HepG2 (cell line): ENCODE data around the gene ST6GALNAC3. TPM values are rescaled to one million over a fixed set of nuclear protein-coding genes. Genes with fewer than 3 reads are reported as not detected.

Source experiments
- ATAC-seq: fragments of 200-7000 bp; cut with Tn5 transposase; 3 replicates; pipeline ENCODE4 v1.9.1; 2020; ENCODE audit warnings: mild to moderate bottlenecking, moderate library complexity
- BruUV-seq: library from RNA; stranded (reverse); fragments of 400-500 nt; replicated peaks from 2 replicates; lab custom pipeline; 2021; lab: Mats Ljungman, UMichigan
- CTCF ChIA-PET: fragments of 300-600 bp; formaldehyde crosslinking; extraction: SDS; loops from one replicate; lab custom pipeline; 2021; ENCODE audit warnings: low total read pairs, inconsistent platforms, low intra/inter-chr PET ratio; lab: Yijun Ruan, JAX
- POLR2A ChIA-PET: fragments of 350-600 bp; sonication (Branson Sonifier 250); formaldehyde crosslinking; loops from one replicate; lab custom pipeline; 2020; ENCODE audit warnings: antibody characterized with exemption, inconsistent platforms; lab: Yijun Ruan, JAX
- DNase-seq: peaks from one replicate; pipeline ENCODE4 v3.0.0-alpha.2; 2015; ENCODE audit warnings: low spot score
- FAIRE-seq: peaks from 3 replicates; lab custom pipeline; 2011; peaks lifted over from hg19 to GRCh38; lab: Jason Lieb, UNC
- H2AFZ ChIP-seq: one replicate; pipeline ENCODE4 v1.6.1; 2011; ENCODE audit warnings: low read length, inconsistent platforms
- H3K27ac ChIP-seq: fragments of 300-600 bp; 3 replicates; pipeline ENCODE4 v1.8.0; 2011; ENCODE audit warnings: mixed run types, mild to moderate bottlenecking, mixed read lengths, low read length, inconsistent platforms; ENCODE audit not compliant: insufficient read depth; ENCODE audit errors: extremely low read length
- H3K27me3 ChIP-seq, 2 experiments: fragments of 200-600 bp in 1 of 2; 2 replicates in 1 of 2; 3 replicates in 1 of 2; pipeline versions ENCODE4 v1.6.0 to v1.8.0; 2011; ENCODE audit warnings: low read length in 2 of 2, mild to moderate bottlenecking in 2 of 2, moderate library complexity in 2 of 2, inconsistent platforms in 1 of 2; ENCODE audit not compliant: insufficient read depth in 2 of 2, control insufficient read depth in 1 of 2
- H3K36me3 ChIP-seq, 2 experiments: fragments of 200-600 bp in 1 of 2; replicated peaks in 1 of 2; 2 replicates in 1 of 2; 3 replicates in 1 of 2; pipeline versions ENCODE4 v1.5.1 to v1.8.0; 2011; ENCODE audit warnings: low read length in 2 of 2, inconsistent platforms in 1 of 2; ENCODE audit not compliant: insufficient read depth in 2 of 2, control insufficient read depth in 1 of 2
- H3K4me1 ChIP-seq: 2 replicates; pipeline ENCODE4 v1.5.1; 2012; ENCODE audit warnings: low read length, inconsistent platforms; ENCODE audit not compliant: insufficient read depth
- H3K4me2 ChIP-seq: 2 replicates; pipeline ENCODE4 v1.6.0; 2011; ENCODE audit warnings: low read depth, low read length, inconsistent platforms
- H3K4me3 ChIP-seq, 3 experiments: fragments of 200-600 bp in 1 of 3; sonication (generic), shearing (Covaris generic) in 1 of 3; replicated peaks in 1 of 3; 2 replicates each; pipeline ENCODE4 v1.5.1; 2011 to 2016; ENCODE audit warnings: low read length in 3 of 3, inconsistent platforms in 2 of 3, low read depth in 2 of 3, mild to moderate bottlenecking in 2 of 3, control low read depth in 1 of 3, mixed read lengths in 1 of 3; ENCODE audit not compliant: insufficient read depth in 1 of 3
- H3K79me2 ChIP-seq: one replicate; pipeline ENCODE4 v1.6.1; 2011; ENCODE audit warnings: low read length, inconsistent platforms; ENCODE audit not compliant: insufficient read depth
- H3K9ac ChIP-seq: 2 replicates; pipeline ENCODE4 v1.6.0; 2011; ENCODE audit warnings: mild to moderate bottlenecking, low read depth, low read length, inconsistent platforms; ENCODE audit not compliant: insufficient read depth
- H3K9me3 ChIP-seq: 2 replicates; pipeline ENCODE4 v1.5.1; 2012; ENCODE audit warnings: mild to moderate bottlenecking, low read length
- H4K20me1 ChIP-seq: 2 replicates; pipeline ENCODE4 v1.6.0; 2011; ENCODE audit warnings: inconsistent platforms, mild to moderate bottlenecking, low read length, moderate library complexity; ENCODE audit not compliant: insufficient read depth
- BHLHE40 ChIP-seq: IDR thresholded peaks from 2 replicates; pipeline ENCODE4 v1.6.1; 2011; ENCODE audit warnings: low read length, improper control_type of control experiment
- MNT ChIP-seq: fragments of 450-650 bp; IDR thresholded peaks from 2 replicates; pipeline ENCODE4 v1.6.1; 2016
- PITX1 ChIP-seq: sonication (generic); formaldehyde crosslinking; IDR thresholded peaks from 2 replicates; pipeline ENCODE4 v1.5.1; 2020; ENCODE audit warnings: mild to moderate bottlenecking, missing genetic modification reagents
- SRSF1 ChIP-seq: fragments of 200-400 bp; formaldehyde crosslinking; optimal IDR thresholded peaks from 2 replicates; pipeline ENCODE3; 2017; ENCODE audit warnings: mild to moderate bottlenecking, low read depth, low read length, moderate library complexity
- ZBTB44 ChIP-seq: sonication (generic); formaldehyde crosslinking; IDR thresholded peaks from 2 replicates; pipeline ENCODE4 v1.4.0; 2020; ENCODE audit warnings: missing genetic modification reagents
- ZMAT5 ChIP-seq: sonication (generic); formaldehyde crosslinking; IDR thresholded peaks from 2 replicates; pipeline ENCODE4 v1.5.0; 2020; ENCODE audit warnings: mild to moderate bottlenecking, low read depth, missing genetic modification reagents, borderline replicate concordance
- ZNF335 ChIP-seq: sonication (generic); formaldehyde crosslinking; IDR thresholded peaks from 2 replicates; pipeline ENCODE4 v1.4.0; 2020; ENCODE audit warnings: missing genetic modification reagents
- ZNF510 ChIP-seq: sonication (generic); formaldehyde crosslinking; IDR thresholded peaks from 2 replicates; pipeline ENCODE4 v1.4.0; 2020; ENCODE audit warnings: low read depth, mild to moderate bottlenecking, missing genetic modification reagents
- ZNF839 ChIP-seq: sonication (generic); formaldehyde crosslinking; IDR thresholded peaks from 2 replicates; pipeline ENCODE4 v1.4.0; 2020; ENCODE audit warnings: missing genetic modification reagents, mild to moderate bottlenecking, borderline replicate concordance
- ZSCAN5A ChIP-seq: sonication (generic); formaldehyde crosslinking; IDR thresholded peaks from 2 replicates; pipeline ENCODE4 v1.8.0; 2022; ENCODE audit warnings: mild to moderate bottlenecking, missing genetic modification reagents, borderline replicate concordance
- WGBS: methylation state at CpG from one replicate; pipeline ENCODE4 v1.1.6; 2017; ENCODE audit warnings: low lambda C conversion rate; 5-methylcytosine and 5-hydroxymethylcytosine counted together
- in situ Hi-C: cut with HindIII; loops from 2 replicates; pipeline ENCODE4 v1.10.0; 2017; ENCODE audit warnings: low pct_unique_long_range_greater_than_20kb; ENCODE audit not compliant: extremely low pct_ligation_motif_present
- intact Hi-C: fragments of 100-400 bp; cut with micrococcal nuclease; formaldehyde crosslinking; loops from one replicate; pipeline ENCODE4 v1.10.0; 2022; ENCODE audit not compliant: unreplicated experiment
- polyA plus RNA-seq, 8 experiments: library from polyadenylated mRNA; depleted of rRNA in 3 of 8; stranded (reverse) in 7 of 8; unstranded in 1 of 8; fragments of >200 nt; fragmentation: Illumina TruSeq in 4 of 8; extraction: Trizol in 4 of 8; gene quantifications; 2 replicates each; pipeline versions ENCODE4 v1.2.1 to v1.2.3, GENCODE V29; 2011 to 2016; ENCODE audit warnings: low read depth in 4 of 8, missing spikeins in 1 of 8, mixed read lengths in 1 of 8; ENCODE audit not compliant: insufficient read depth in 1 of 8
- total RNA-seq, 5 experiments: library from RNA; depleted of rRNA; stranded (reverse); fragments of >200 nt; fragmentation: Illumina TruSeq; extraction: Trizol; gene quantifications; 2 replicates each; pipeline ENCODE4 v1.2.3, GENCODE V29; 2016; ENCODE audit warnings: low read depth in 1 of 5

ST6GALNAC3 gene
- total and polyA plus RNA-seq, 2 of the 13 experiments (the other 11 are each of a cell fraction or from before 2014, with no cell fraction given) = not detected

GRCh38 chr1:76254104-76255030 lies 179.8 kb downstream of the ST6GALNAC3 start:
- no peaks in the 10 kb centered on the region for H3K4me1 ChIP-seq
- no peaks in the 10 kb centered on the region for H3K27me3 ChIP-seq
- no peak overlapping the region for H3K27ac ChIP-seq
- H3K4me2 ChIP-seq = no peak overlapping the region
- POLR2A ChIA-PET = no interaction called here
- DNase-seq = no peak
- no peak for FAIRE-seq
- 7% methylated on average over 9 of the region's 9 CpGs for WGBS
- intact Hi-C loops (no loop called here), in situ Hi-C loops (no loop called here)
- CTCF ChIA-PET = no interaction called here
- no peaks in the 10 kb centered on the region for H4K20me1 ChIP-seq
- no peaks in the 10 kb centered on the region for H3K9me3 ChIP-seq
- no peak overlapping the region for H2AFZ ChIP-seq
- H3K9ac ChIP-seq = no peak overlapping the region
- no peaks in the 10 kb centered on the region for H3K36me3 ChIP-seq
- no peaks in the 10 kb centered on the region for H3K79me2 ChIP-seq
- TF ChIP-seq SRSF1 = no peak
- TF ChIP-seq ZNF335 (CRISPR knock-in tag) = no peak
- TF ChIP-seq ZSCAN5A = no peak
- no peak for TF ChIP-seq BHLHE40
- TF ChIP-seq PITX1 = no peak
- no peak for TF ChIP-seq ZMAT5 (CRISPR knock-in tag)
- no peak for TF ChIP-seq ZNF839 (CRISPR knock-in tag)
- TF ChIP-seq ZBTB44 (CRISPR knock-in tag) = no peak
- TF ChIP-seq MNT = no peak
- TF ChIP-seq ZNF510 (CRISPR knock-in tag) = no peak
- TF ChIP-seq, all 625 proteins: peak for 0
- no peak for ATAC-seq
- H3K4me3 ChIP-seq = no peak overlapping the region
- no TSS peak for BruUV-seq
